IMR-90 (cell line): ENCODE data around the gene NOXA1. TPM values are rescaled to one million over a fixed set of nuclear protein-coding genes. Genes with fewer than 3 reads are reported as not detected.

Experiments
- ATAC-seq: fragments of 200-7000 bp; cut with Tn5 transposase; 2 replicates; pipeline ENCODE4 v1.9.1; 2020; ENCODE audit warnings: low read depth, mild to moderate bottlenecking, moderate library complexity
- BruUV-seq: library from RNA; stranded (reverse); fragments of 400-500 nt; replicated peaks from 2 replicates; lab custom pipeline; 2021; lab: Mats Ljungman, UMichigan
- CTCF ChIA-PET: fragments of 300-600 bp; formaldehyde crosslinking; extraction: SDS; loops from one replicate; lab custom pipeline; 2021; ENCODE audit warnings: antibody characterized with exemption; lab: Yijun Ruan, JAX
- POLR2A ChIA-PET: fragments of 300-600 bp; sonication (Branson Sonifier 250); formaldehyde crosslinking; loops from one replicate; lab custom pipeline; 2022; ENCODE audit warnings: antibody characterized with exemption; ENCODE audit not compliant: unreplicated experiment; lab: Charles Lee
- DNase-seq: peaks from one replicate; pipeline ENCODE4 v3.0.0; 2013
- H2AFZ ChIP-seq: replicated peaks from 2 replicates; pipeline ENCODE3; 2013; ENCODE audit warnings: low read length, mild to moderate bottlenecking; ENCODE audit not compliant: poor library complexity
- H2AK5ac ChIP-seq: 2 replicates; pipeline ENCODE4 v1.6.1; 2013; ENCODE audit warnings: low read depth, low read length, inconsistent platforms
- H2AK9ac ChIP-seq: replicated peaks from 2 replicates; pipeline ENCODE3; 2013; ENCODE audit warnings: mild to moderate bottlenecking, low read depth, low read length, moderate library complexity; ENCODE audit not compliant: poor library complexity
- H2BK120ac ChIP-seq: 2 replicates; pipeline ENCODE4 v1.6.1; 2013; ENCODE audit warnings: low read depth, low read length, inconsistent platforms
- H2BK15ac ChIP-seq: 3 replicates; pipeline ENCODE4 v1.6.1; 2013; ENCODE audit warnings: low read depth, low read length, inconsistent platforms
- H2BK20ac ChIP-seq: 2 replicates; pipeline ENCODE4 v1.6.1; 2013; ENCODE audit warnings: low read depth, mild to moderate bottlenecking, inconsistent platforms, low read length, moderate library complexity
- H2BK5ac ChIP-seq: 2 replicates; pipeline ENCODE4 v1.6.1; 2013; ENCODE audit warnings: mild to moderate bottlenecking, low read depth, low read length, inconsistent platforms; ENCODE audit not compliant: poor library complexity, severe bottlenecking
- H3K14ac ChIP-seq: replicated peaks from 2 replicates; pipeline ENCODE4 v1.6.1; 2013; ENCODE audit warnings: low read depth, low read length, inconsistent platforms
- H3K18ac ChIP-seq: 2 replicates; pipeline ENCODE4 v1.6.1; 2013; ENCODE audit warnings: low read depth, low read length, control low read depth
- H3K23ac ChIP-seq: 2 replicates; pipeline ENCODE4 v1.6.1; 2013; ENCODE audit warnings: low read depth, low read length, inconsistent platforms
- H3K27ac ChIP-seq: 2 replicates; pipeline ENCODE4 v1.5.1; 2013; ENCODE audit warnings: mild to moderate bottlenecking, control low read depth, low read length; ENCODE audit not compliant: insufficient read depth
- H3K27me3 ChIP-seq: 2 replicates; pipeline ENCODE4 v1.6.1; 2013; ENCODE audit warnings: low read length; ENCODE audit not compliant: control insufficient read depth, insufficient read depth
- H3K36me3 ChIP-seq: 2 replicates; pipeline ENCODE4 v1.6.1; 2013; ENCODE audit warnings: low read length, mixed read lengths; ENCODE audit not compliant: control insufficient read depth, insufficient read depth
- H3K4ac ChIP-seq: 2 replicates; pipeline ENCODE4 v1.6.1; 2013; ENCODE audit warnings: low read depth, low read length, inconsistent platforms
- H3K4me1 ChIP-seq: 2 replicates; pipeline ENCODE4 v1.6.1; 2013; ENCODE audit warnings: low read length, mixed read lengths; ENCODE audit not compliant: control insufficient read depth, insufficient read depth
- H3K4me2 ChIP-seq: 2 replicates; pipeline ENCODE4 v1.6.1; 2013; ENCODE audit warnings: low read depth, mild to moderate bottlenecking, control low read depth, low read length, moderate library complexity
- H3K4me3 ChIP-seq: 2 replicates; pipeline ENCODE4 v1.5.1; 2013; ENCODE audit warnings: low read depth, mild to moderate bottlenecking, control low read depth, low read length, moderate library complexity; ENCODE audit not compliant: insufficient read depth
- H3K56ac ChIP-seq: 2 replicates; pipeline ENCODE4 v1.6.1; 2013; ENCODE audit warnings: low read length, inconsistent platforms; ENCODE audit not compliant: insufficient read depth; ENCODE audit errors: extremely low read depth
- H3K79me1 ChIP-seq, 2 experiments: 2 replicates each; pipeline ENCODE4 v1.6.1; 2013; ENCODE audit warnings: low read length in 2 of 2, inconsistent platforms in 1 of 2, low read depth in 1 of 2
- H3K9ac ChIP-seq: 2 replicates; pipeline ENCODE4 v1.6.1; 2013; ENCODE audit warnings: low read depth, low read length, control low read depth
- H3K9me1 ChIP-seq: 2 replicates; pipeline ENCODE4 v1.6.1; 2013; ENCODE audit warnings: low read length, inconsistent platforms; ENCODE audit not compliant: insufficient read depth
- H3K9me3 ChIP-seq: 2 replicates; pipeline ENCODE4 v1.6.1; 2013; ENCODE audit warnings: low read length; ENCODE audit not compliant: control insufficient read depth, insufficient read depth
- H4K20me1 ChIP-seq: 2 replicates; pipeline ENCODE4 v1.6.1; 2013; ENCODE audit warnings: low read length, inconsistent platforms; ENCODE audit not compliant: insufficient read depth
- H4K5ac ChIP-seq: 2 replicates; pipeline ENCODE4 v1.6.1; 2013; ENCODE audit warnings: mild to moderate bottlenecking, low read depth, low read length, control low read depth
- H4K8ac ChIP-seq, 2 experiments: 2 replicates each; pipeline ENCODE4 v1.6.1; 2013; ENCODE audit warnings: low read depth in 2 of 2, low read length in 2 of 2, control low read depth in 1 of 2, inconsistent platforms in 1 of 2
- H4K91ac ChIP-seq: 2 replicates; pipeline ENCODE4 v1.6.1; 2013; ENCODE audit warnings: low read depth, low read length, inconsistent platforms; ENCODE audit not compliant: insufficient read depth
- BHLHE40 ChIP-seq: fragments of 150-350 bp; IDR thresholded peaks from 2 replicates; pipeline ENCODE4 v1.6.1; 2016; ENCODE audit warnings: mild to moderate bottlenecking, low read depth, low read length
- CEBPB ChIP-seq: IDR thresholded peaks from 2 replicates; pipeline ENCODE4 v1.6.1; 2012; ENCODE audit warnings: low read depth, low read length, improper control_type of control experiment
- CHD1 ChIP-seq: IDR thresholded peaks from 2 replicates; pipeline ENCODE4 v1.6.1; 2012; ENCODE audit warnings: low read depth, low read length, improper control_type of control experiment
- CTCF ChIP-seq: conservative IDR thresholded peaks from 2 replicates; pipeline ENCODE4 v1.5.1; 2012; ENCODE audit warnings: mild to moderate bottlenecking, low read depth, low read length, improper control_type of control experiment
- ELK1 ChIP-seq: fragments of 150-350 bp; IDR thresholded peaks from 2 replicates; pipeline ENCODE4 v1.6.1; 2016; ENCODE audit warnings: low read depth, mild to moderate bottlenecking, low read length, moderate library complexity, borderline replicate concordance
- FOS ChIP-seq: fragments of 150-350 bp; IDR thresholded peaks from 2 replicates; pipeline ENCODE4 v1.6.1; 2016; ENCODE audit warnings: low read depth, low read length
- MAFK ChIP-seq: IDR thresholded peaks from 2 replicates; pipeline ENCODE4 v1.6.1; 2012; ENCODE audit warnings: low read depth, low read length, improper control_type of control experiment
- MAZ ChIP-seq: IDR thresholded peaks from 2 replicates; pipeline ENCODE4 v1.6.1; 2012; ENCODE audit warnings: low read depth, mild to moderate bottlenecking, low read length, improper control_type of control experiment, moderate library complexity, borderline replicate concordance
- MXI1 ChIP-seq: IDR thresholded peaks from 2 replicates; pipeline ENCODE4 v1.6.1; 2012; ENCODE audit warnings: low read depth, mild to moderate bottlenecking, low read length, moderate library complexity, borderline replicate concordance
- POLR2A ChIP-seq: IDR thresholded peaks from 2 replicates; pipeline ENCODE4 v1.6.1; 2012; ENCODE audit warnings: mild to moderate bottlenecking, low read depth, low read length
- RAD21 ChIP-seq: IDR thresholded peaks from 2 replicates; pipeline ENCODE4 v1.6.1; 2012; ENCODE audit warnings: low read length, improper control_type of control experiment
- RCOR1 ChIP-seq: IDR thresholded peaks from 2 replicates; pipeline ENCODE4 v1.6.1; 2012; ENCODE audit warnings: mild to moderate bottlenecking, low read length, improper control_type of control experiment; ENCODE audit not compliant: insufficient replicate concordance
- RFX5 ChIP-seq: IDR thresholded peaks from 2 replicates; pipeline ENCODE4 v1.8.0; 2012; ENCODE audit warnings: low read depth, mild to moderate bottlenecking, low read length, moderate library complexity
- SMC3 ChIP-seq: fragments of 150-350 bp; IDR thresholded peaks from 2 replicates; pipeline ENCODE4 v1.6.1; 2016; ENCODE audit warnings: low read depth, mild to moderate bottlenecking, antibody characterized with exemption, low read length, moderate library complexity
- USF2 ChIP-seq: fragments of 150-350 bp; IDR thresholded peaks from 2 replicates; pipeline ENCODE4 v1.6.1; 2017; ENCODE audit warnings: mild to moderate bottlenecking, antibody characterized with exemption, low read length, low read depth
- WGBS, 2 experiments: methylation state at CpG; one replicate each; pipeline versions ENCODE4 v1.1.5 to v1.1.7; 2013; ENCODE audit warnings: missing lambda C conversion rate in 2 of 2; ENCODE audit not compliant: insufficient read length in 1 of 2; ENCODE audit errors: extremely low coverage in 2 of 2; 5-methylcytosine and 5-hydroxymethylcytosine counted together
- dilution Hi-C: fragments of 300-500 bp; cut with HindIII; formaldehyde crosslinking; loops from one replicate; pipeline ENCODE4 v1.14.3; 2018; ENCODE audit warnings: low sequenced_read_pairs; ENCODE audit not compliant: unreplicated experiment
- in situ Hi-C: fragments of 300-500 bp; cut with MboI; formaldehyde crosslinking; loops from 3 replicates; pipeline ENCODE4 v1.14.3; 2019; ENCODE audit warnings: low sequenced_read_pairs, inconsistent platforms, mixed read lengths
- intact Hi-C: fragments of 100-400 bp; cut with micrococcal nuclease; formaldehyde crosslinking; loops from 2 replicates; pipeline ENCODE4 v1.10.0; 2022
- polyA plus RNA-seq, 3 experiments: library from polyadenylated mRNA; depleted of rRNA; stranded (reverse); fragments of >200 nt; gene quantifications; 2 replicates each; pipeline ENCODE4 v1.2.3, GENCODE V29; 2012; ENCODE audit warnings: low replicate concordance in 1 of 3
- total RNA-seq: library from RNA; depleted of rRNA; stranded (reverse); fragments of >200 nt; gene quantifications from 2 replicates; pipeline ENCODE4 v1.2.3, GENCODE V29; 2012

NOXA1 gene
- total and polyA plus RNA-seq, 2 of the 4 experiments (the other 2 are of a cell fraction), result 0.17 TPM; not detected in 1

GRCh38 chr9:137395666-137396010 lies 27.6 kb upstream of the NOXA1 start:
- Histone ChIP-seq H4K5ac (no peak overlapping the region), H2BK5ac (no peak overlapping the region), H3K4me2 (no peak overlapping the region), H3K36me3 (peaks cover 4% of the 10 kb centered on the region; the same call in 1 of the 2 replicates), H4K20me1 (peaks cover under 1% of the 10 kb centered on the region), H3K56ac (no peak overlapping the region), H2AFZ (peak overlapping the region; percentile 32), H3K9me1 (0 out of 2 replicates have a peak, but pooled peaks cover 3% of the 10 kb centered on the region), H4K8ac (no peak overlapping the region), H3K4me1 (peaks cover 8% of the 10 kb centered on the region), H3K79me1 (no peaks in the 10 kb centered on the region; a peak in 1 of 4 replicates), H3K9ac (no peak overlapping the region), H3K4me3 (no peak overlapping the region), H2BK15ac (no peak overlapping the region), H3K9me3 (no peaks in the 10 kb centered on the region), H4K91ac (no peak overlapping the region; the same call in 1 of the 2 replicates), H3K14ac (no peak overlapping the region), H3K27me3 (no peaks in the 10 kb centered on the region), H2AK9ac (no peak overlapping the region), H2BK20ac (no peak overlapping the region), H3K18ac (no peak overlapping the region), H3K23ac (no peak overlapping the region), H3K27ac (0 out of 2 replicates have a peak overlapping the region, but pooled peaks have one; percentile 9), H2BK120ac (no peak overlapping the region), H2AK5ac (peak overlapping the region; percentile 67; the same call in 1 of the 2 replicates), H3K4ac (no peak overlapping the region)
- POLR2A ChIA-PET, result no interaction called here
- CTCF ChIA-PET, result no interaction called here
- dilution Hi-C loops, result no loop called here
- in situ Hi-C loops, result no loop called here
- no peak for DNase-seq
- 72% methylated on average over 9 of the region's 11 CpGs; no CpG with 5 or more reads in 1 of the 2 experiments for WGBS, 2 experiments
- intact Hi-C loops, result no loop called here
- BruUV-seq, result no TSS peak
- TF ChIP-seq FOS (no peak), POLR2A (no peak), ELK1 (no peak), MAFK (no peak), RFX5 (no peak), RCOR1 (no peak), CHD1 (no peak), CEBPB (no peak), BHLHE40 (no peak), MXI1 (no peak), SMC3 (no peak), CTCF (no peak), USF2 (no peak), MAZ (no peak), RAD21 (no peak)
- ATAC-seq, result no peak
